Mucosa of rectum (tissue), 2 donors: Measurements from ENCODE around the gene LIX1.

Experiments
- H3K27ac ChIP-seq, 2 donors: one replicate each; pipeline ENCODE4 v1.7.0; 2013; ENCODE audit warnings: inconsistent platforms in 2 of 2, low read depth in 2 of 2, low read length in 2 of 2
- H3K27me3 ChIP-seq, 2 donors: one replicate each; pipeline ENCODE4 v1.7.0; 2013; ENCODE audit warnings: low read length in 2 of 2; ENCODE audit not compliant: control insufficient read depth in 2 of 2, insufficient read depth in 2 of 2
- H3K36me3 ChIP-seq, 2 donors: one replicate each; pipeline ENCODE4 v1.7.0; 2013; ENCODE audit warnings: low read length in 2 of 2; ENCODE audit not compliant: control insufficient read depth in 2 of 2, insufficient read depth in 2 of 2
- H3K4me1 ChIP-seq, 2 donors: one replicate each; pipeline ENCODE4 v1.7.0; 2013; ENCODE audit warnings: low read length in 2 of 2, mild to moderate bottlenecking in 1 of 2; ENCODE audit not compliant: control insufficient read depth in 2 of 2, insufficient read depth in 2 of 2
- H3K4me3 ChIP-seq, 2 donors: one replicate each; pipeline ENCODE4 v1.7.0; 2013; ENCODE audit warnings: low read length in 2 of 2
- H3K9ac ChIP-seq, 2 donors: one replicate each; pipeline ENCODE4 v1.7.0; 2013; ENCODE audit warnings: low read length in 2 of 2, low read depth in 1 of 2, mild to moderate bottlenecking in 1 of 2
- H3K9me3 ChIP-seq, 2 donors: one replicate each; pipeline ENCODE4 v1.7.0; 2013; ENCODE audit warnings: low read length in 2 of 2; ENCODE audit not compliant: control insufficient read depth in 2 of 2
- donor health status: healthy.
- donor health status: Normal muscosa, but diverticular disease.

LIX1 gene

GRCh38 chr5:97127727-97128126, 14.7 kb downstream of the LIX1 start:
- no peaks in the 10 kb centered on the region for H3K9me3 ChIP-seq
- H3K4me3 ChIP-seq: no peak overlapping the region
- no peaks in the 10 kb centered on the region for H3K27me3 ChIP-seq
- no peaks in the 10 kb centered on the region for H3K4me1 ChIP-seq
- no peak overlapping the region for H3K9ac ChIP-seq
- H3K36me3 ChIP-seq: no peaks in the 10 kb centered on the region
- no peak overlapping the region for H3K27ac ChIP-seq

GRCh38 chr5:97125125-97125683, 17.2 kb downstream of the LIX1 start:
- H3K27me3 ChIP-seq: no peaks in the 10 kb centered on the region
- H3K4me3 ChIP-seq: no peak overlapping the region
- no peak overlapping the region for H3K9ac ChIP-seq
- no peak overlapping the region for H3K27ac ChIP-seq
- H3K4me1 ChIP-seq: no peaks in the 10 kb centered on the region
- H3K36me3 ChIP-seq: no peaks in the 10 kb centered on the region
- H3K9me3 ChIP-seq: no peaks in the 10 kb centered on the region

- Histone ChIP-seq H3K9me3 (no peaks in the 10 kb centered on the region), H3K9ac (no peak overlapping the region), H3K27me3 (no peaks in the 10 kb centered on the region), H3K4me3 (no peak overlapping the region), H3K4me1 (no peaks in the 10 kb centered on the region), H3K36me3 (no peaks in the 10 kb centered on the region), H3K27ac (no peak overlapping the region)
Measured at GRCh38 chr5:97124335-97124734, 18.1 kb downstream of the LIX1 start.

GRCh38 chr5:97121848-97122247, 20.6 kb downstream of the LIX1 start:
- Histone ChIP-seq H3K36me3 (no peaks in the 10 kb centered on the region), H3K4me3 (no peak overlapping the region), H3K4me1 (no peaks in the 10 kb centered on the region), H3K27ac (no peak overlapping the region), H3K9ac (no peak overlapping the region), H3K27me3 (no peaks in the 10 kb centered on the region), H3K9me3 (no peaks in the 10 kb centered on the region)

- Histone ChIP-seq H3K4me1 (no peaks in the 10 kb centered on the region), H3K36me3 (no peaks in the 10 kb centered on the region), H3K9me3 (no peaks in the 10 kb centered on the region), H3K27me3 (no peaks in the 10 kb centered on the region), H3K4me3 (no peak overlapping the region), H3K9ac (no peak overlapping the region), H3K27ac (no peak overlapping the region)
Measured at GRCh38 chr5:97120195-97120594, 22.2 kb downstream of the LIX1 start.

- H3K4me1 ChIP-seq: no peaks in the 10 kb centered on the region
- H3K36me3 ChIP-seq: no peaks in the 10 kb centered on the region
- no peak overlapping the region for H3K4me3 ChIP-seq
- no peaks in the 10 kb centered on the region for H3K9me3 ChIP-seq
- no peak overlapping the region for H3K27ac ChIP-seq
- H3K27me3 ChIP-seq: no peaks in the 10 kb centered on the region
- no peak overlapping the region for H3K9ac ChIP-seq
Measured at GRCh38 chr5:97119007-97119390, 23.4 kb downstream of the LIX1 start.

- Histone ChIP-seq H3K4me3 (no peak overlapping the region), H3K27ac (no peak overlapping the region), H3K27me3 (no peaks in the 10 kb centered on the region), H3K9ac (no peak overlapping the region), H3K36me3 (no peaks in the 10 kb centered on the region), H3K9me3 (no peaks in the 10 kb centered on the region), H3K4me1 (no peaks in the 10 kb centered on the region)
Measured at GRCh38 chr5:97118261-97119006, 24.0 kb downstream of the LIX1 start.

GRCh38 chr5:97115932-97116331, 26.5 kb downstream of the LIX1 start:
- Histone ChIP-seq H3K9ac (no peak overlapping the region), H3K9me3 (no peaks in the 10 kb centered on the region), H3K4me1 (no peaks in the 10 kb centered on the region), H3K27ac (no peak overlapping the region), H3K36me3 (no peaks in the 10 kb centered on the region), H3K4me3 (no peak overlapping the region), H3K27me3 (no peaks in the 10 kb centered on the region)

- Histone ChIP-seq H3K4me1 (peaks cover 0 to 2% of the 10 kb centered on the region in 2 donors), H3K4me3 (no peak overlapping the region), H3K27ac (no peak overlapping the region), H3K9me3 (no peaks in the 10 kb centered on the region), H3K27me3 (no peaks in the 10 kb centered on the region), H3K9ac (no peak overlapping the region), H3K36me3 (no peaks in the 10 kb centered on the region)
Measured at GRCh38 chr5:97112230-97112629, 30.2 kb downstream of the LIX1 start.

GRCh38 chr5:97111616-97112015, 30.8 kb downstream of the LIX1 start:
- H3K4me3 ChIP-seq: no peak overlapping the region
- H3K9ac ChIP-seq: no peak overlapping the region
- H3K27ac ChIP-seq: no peak overlapping the region
- H3K9me3 ChIP-seq: no peaks in the 10 kb centered on the region
- H3K27me3 ChIP-seq: no peaks in the 10 kb centered on the region
- H3K4me1 ChIP-seq: peaks cover 0 to 2% of the 10 kb centered on the region in 2 donors
- H3K36me3 ChIP-seq: no peaks in the 10 kb centered on the region
